ENCODE data around the gene LRPAP1.
A peak's percentile ranks its signal among the peaks of the same experiment; 100 is the strongest.

The LRPAP1 gene

DNA sequence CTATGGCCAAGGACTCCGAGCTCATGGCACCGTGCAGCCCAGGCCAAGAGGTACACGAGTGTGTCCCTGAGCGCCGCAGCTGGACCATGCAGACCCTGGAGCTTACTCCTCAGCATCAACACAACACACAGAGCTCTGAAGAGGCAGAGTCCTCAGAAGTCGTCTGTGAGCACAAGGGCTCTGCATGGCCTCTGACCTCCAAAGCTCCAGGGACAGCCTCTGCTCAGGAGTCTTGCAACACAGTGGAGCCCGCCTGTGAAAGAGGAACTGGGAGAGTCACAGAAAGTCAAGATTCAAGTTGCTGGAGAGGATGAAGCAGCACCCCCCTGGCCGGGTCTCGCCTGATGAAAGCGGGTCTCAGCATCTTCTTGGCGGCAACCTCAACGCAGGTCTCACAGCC lies 2.9 kb downstream of the LRPAP1 start:
- peak overlapping the region; percentile 26 for H3K4me3 ChIP-seq (ENCODE audit: low read depth, low read length)
- TF ChIP-seq MAX (IDR thresholded peaks at IDR 0.05; ENCODE audit: low read depth, low read length): peak; percentile 83
- no peak for TF ChIP-seq CTCF (IDR thresholded peaks at IDR 0.05; ENCODE audit: low read depth, low read length)
- TF ChIP-seq POLR2A (IDR thresholded peaks at IDR 0.05; ENCODE audit: extremely low read depth, insufficient read length): no peak
- TF ChIP-seq MYC (IDR thresholded peaks at IDR 0.05; ENCODE audit: low read depth, low read length): peak; percentile 93
- DNase-seq (ENCODE audit: low read depth): peak; percentile 99

DNA sequence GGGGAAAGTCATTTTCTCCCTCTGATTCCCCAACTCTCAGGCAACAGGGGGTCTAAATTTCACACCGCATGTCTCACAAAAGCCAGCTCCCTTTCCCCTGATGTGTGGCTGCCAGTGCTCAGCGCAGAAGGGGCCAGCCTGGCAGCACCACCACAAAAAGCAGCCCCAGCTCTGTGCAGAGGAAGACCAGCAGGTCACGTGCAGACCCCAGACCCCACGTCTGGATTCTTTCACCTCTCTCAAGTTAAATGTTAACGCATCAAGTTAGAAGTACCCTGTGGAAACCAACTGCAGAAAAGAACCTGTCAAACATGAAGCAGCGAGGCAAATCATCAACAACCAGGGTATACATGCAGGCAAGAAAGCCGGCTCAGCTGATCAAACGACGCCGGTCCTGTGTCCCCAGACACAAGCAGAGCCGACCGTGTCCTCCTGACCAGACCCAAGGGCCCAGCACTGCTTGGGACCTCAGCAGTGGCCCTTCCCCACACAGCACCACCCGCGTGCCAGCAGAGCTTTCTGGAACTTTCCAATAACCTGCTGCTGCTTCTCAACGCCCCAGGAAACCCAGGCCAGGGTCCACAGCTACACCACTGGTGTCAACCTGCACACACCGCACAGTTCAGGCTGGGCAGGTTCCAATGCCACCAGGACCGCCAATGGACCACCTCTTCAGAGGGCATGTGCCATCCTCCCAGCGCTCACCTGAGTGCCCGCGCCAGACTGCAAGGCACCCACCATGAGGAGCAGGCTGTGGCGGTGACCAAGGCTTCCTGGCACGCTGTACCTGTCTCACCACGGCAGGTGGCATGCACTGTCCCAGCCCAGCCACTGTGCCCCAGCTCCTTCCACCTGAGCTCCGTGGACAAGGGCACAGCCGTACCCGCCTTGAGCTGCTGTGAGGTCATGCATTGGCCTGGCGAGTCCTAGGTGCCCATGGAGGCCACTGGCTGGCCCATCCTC lies 4.0 kb downstream of the LRPAP1 start:
- peak; percentile 9 for DNase-seq (ENCODE audit: low read depth)
- no peak for TF ChIP-seq POLR2A (IDR thresholded peaks at IDR 0.05; ENCODE audit: extremely low read depth, insufficient read length)
- TF ChIP-seq MYC (IDR thresholded peaks at IDR 0.05; ENCODE audit: low read depth, low read length): 0 out of 2 replicates have a peak, but pooled peaks have one; percentile 8
- H3K4me3 ChIP-seq (ENCODE audit: low read depth, low read length): peak overlapping the region; percentile 6

DNA sequence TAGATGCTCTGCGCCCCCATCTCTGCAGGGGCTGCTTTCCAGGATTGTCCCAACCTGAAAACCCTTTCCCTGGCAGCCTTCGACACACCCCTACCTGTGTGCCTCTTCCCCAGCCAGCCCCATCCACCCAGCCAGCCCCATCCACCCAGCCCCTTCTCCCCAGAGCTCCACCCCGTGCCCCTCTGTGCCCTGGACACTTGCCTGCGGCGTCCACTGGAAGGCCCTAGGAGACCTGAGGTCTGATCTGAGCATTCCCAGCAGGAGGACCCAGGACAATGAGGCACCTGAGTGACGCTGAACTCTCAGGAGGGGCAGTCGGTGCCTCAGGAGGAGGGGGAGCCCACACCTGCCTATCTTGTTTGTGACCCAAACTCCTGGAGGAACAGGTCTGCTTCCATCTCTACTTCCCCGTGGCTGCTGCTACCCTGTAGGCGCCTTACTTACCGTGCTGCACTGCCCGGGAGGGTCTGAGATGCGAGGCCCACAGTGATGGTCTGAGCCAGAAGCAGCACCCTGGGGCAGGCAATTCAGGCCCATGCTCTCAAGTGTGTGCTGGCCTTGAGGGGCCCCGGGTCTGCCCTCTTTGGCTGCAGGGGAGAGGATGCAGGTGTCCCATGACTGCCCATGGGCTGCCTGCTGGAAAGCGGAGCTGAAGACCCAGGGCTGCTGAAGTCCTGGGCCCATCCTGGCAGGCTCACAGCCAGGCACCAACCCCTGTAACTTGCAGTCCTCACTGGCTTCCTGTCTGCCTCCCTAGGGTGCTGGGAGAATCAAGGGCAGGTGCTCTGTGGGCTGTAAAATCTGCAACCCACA lies 4.9 kb downstream of the LRPAP1 start:
- TF ChIP-seq CTCF (IDR thresholded peaks at IDR 0.05; ENCODE audit: low read depth, low read length): no peak
- no peak for TF ChIP-seq MYC (IDR thresholded peaks at IDR 0.05; ENCODE audit: low read depth, low read length)
- TF ChIP-seq POLR2A (IDR thresholded peaks at IDR 0.05; ENCODE audit: extremely low read depth, insufficient read length): no peak
- no peak for TF ChIP-seq MAX (IDR thresholded peaks at IDR 0.05; ENCODE audit: low read depth, low read length)
- peak overlapping the region; percentile 6 for H3K4me3 ChIP-seq (ENCODE audit: low read depth, low read length)
- DNase-seq (ENCODE audit: low read depth): peak; percentile 91

DNA sequence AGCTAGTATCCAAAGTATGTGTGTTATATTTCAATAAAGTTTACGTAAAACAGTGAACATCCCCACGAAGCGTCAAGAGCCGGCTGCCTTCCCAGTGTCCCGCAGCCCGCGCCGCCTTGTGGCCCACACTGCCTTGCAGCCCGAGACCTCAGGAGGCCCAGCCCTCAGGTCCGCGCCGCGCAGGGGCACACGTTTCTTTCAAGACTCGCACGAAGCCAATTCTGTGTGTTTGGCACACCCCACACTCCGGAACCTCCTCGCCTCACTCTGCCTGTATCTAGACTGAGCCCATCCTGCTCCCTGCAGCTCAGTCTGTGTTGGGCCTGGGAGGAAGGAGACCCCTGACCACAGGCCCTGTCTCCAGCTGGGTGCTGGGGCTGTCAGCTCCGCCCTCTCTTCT lies 5.8 kb downstream of the LRPAP1 start:
- no peak overlapping the region for H3K4me3 ChIP-seq (ENCODE audit: low read depth, low read length)
- TF ChIP-seq POLR2A (IDR thresholded peaks at IDR 0.05; ENCODE audit: extremely low read depth, insufficient read length): no peak
- no peak for TF ChIP-seq MYC (IDR thresholded peaks at IDR 0.05; ENCODE audit: low read depth, low read length)
- TF ChIP-seq MAX (IDR thresholded peaks at IDR 0.05; ENCODE audit: low read depth, low read length): no peak
- no peak for TF ChIP-seq CTCF (IDR thresholded peaks at IDR 0.05; ENCODE audit: low read depth, low read length)
- DNase-seq (ENCODE audit: low read depth): no peak

- TF ChIP-seq CTCF (IDR thresholded peaks at IDR 0.05; ENCODE audit: low read depth, low read length) (no peak), MAX (IDR thresholded peaks at IDR 0.05; ENCODE audit: low read depth, low read length) (no peak)
- H3K4me3 ChIP-seq (ENCODE audit: low read depth, low read length): no peak overlapping the region
- DNase-seq (ENCODE audit: low read depth): no peak
Observed at GRCh38 chr4:3525532-3526430, 6.4 kb downstream of the LRPAP1 start.

Data from NB4 (cell line).